GM19397 (cell line): Measurements from ENCODE around the gene OR12D1.

Experiments used
- ATAC-seq: cut with Tn5 transposase; IDR thresholded peaks from one replicate; pipeline ENCODE4 v1.9.1; 2021; ENCODE audit warnings: mild to moderate bottlenecking, moderate library complexity; ENCODE audit not compliant: unreplicated experiment

Gene OR12D1

DNA sequence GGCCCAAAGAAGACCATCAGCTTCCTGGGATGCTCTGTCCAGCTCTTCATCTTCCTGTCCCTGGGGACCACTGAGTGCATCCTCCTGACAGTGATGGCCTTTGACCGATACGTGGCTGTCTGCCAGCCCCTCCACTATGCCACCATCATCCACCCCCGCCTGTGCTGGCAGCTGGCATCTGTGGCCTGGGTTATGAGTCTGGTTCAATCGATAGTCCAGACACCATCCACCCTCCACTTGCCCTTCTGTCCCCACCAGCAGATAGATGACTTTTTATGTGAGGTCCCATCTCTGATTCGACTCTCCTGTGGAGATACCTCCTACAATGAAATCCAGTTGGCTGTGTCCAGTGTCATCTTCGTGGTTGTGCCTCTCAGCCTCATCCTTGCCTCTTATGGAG, 47.3 kb downstream of the OR12D1 start:
- no peak for ATAC-seq

DNA sequence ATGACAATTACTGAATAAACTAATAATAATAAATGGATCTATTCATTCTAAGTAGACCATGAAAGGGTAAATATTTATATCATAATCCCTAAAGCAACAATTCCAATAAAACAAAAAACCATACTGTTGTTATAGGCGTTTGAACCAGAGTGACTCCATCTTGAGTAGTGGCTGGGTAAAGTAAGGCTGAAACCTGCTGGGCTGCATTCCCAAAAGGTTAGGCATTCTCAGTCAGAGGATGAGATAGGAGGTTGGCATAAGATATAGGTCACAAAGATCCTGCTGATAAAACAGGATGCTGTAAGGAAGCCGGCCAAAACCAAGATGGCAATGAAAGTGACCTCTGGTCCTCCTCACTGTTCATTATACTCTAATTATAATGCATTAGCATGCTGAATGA, 50.6 kb downstream of the OR12D1 start:
- no peak for ATAC-seq

DNA sequence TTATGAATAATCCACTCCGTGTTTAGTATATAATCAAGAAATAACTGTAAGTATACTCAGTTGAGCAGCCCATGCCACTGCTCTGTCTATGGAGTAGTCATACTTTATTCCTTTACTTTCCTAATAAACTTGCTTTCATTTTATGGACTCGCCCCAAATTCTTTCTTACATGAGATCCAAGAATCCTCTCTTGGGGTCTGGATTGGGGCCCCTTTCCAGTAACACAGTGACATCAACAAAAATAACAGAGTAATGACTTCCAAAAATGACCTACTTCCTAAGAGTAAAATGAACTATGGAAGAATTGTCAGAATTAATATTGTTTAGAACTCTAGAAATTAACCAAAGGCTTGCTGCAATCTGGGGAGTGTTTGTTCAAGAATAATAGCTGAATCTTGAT, 51.1 kb downstream of the OR12D1 start:
- no peak for ATAC-seq

DNA sequence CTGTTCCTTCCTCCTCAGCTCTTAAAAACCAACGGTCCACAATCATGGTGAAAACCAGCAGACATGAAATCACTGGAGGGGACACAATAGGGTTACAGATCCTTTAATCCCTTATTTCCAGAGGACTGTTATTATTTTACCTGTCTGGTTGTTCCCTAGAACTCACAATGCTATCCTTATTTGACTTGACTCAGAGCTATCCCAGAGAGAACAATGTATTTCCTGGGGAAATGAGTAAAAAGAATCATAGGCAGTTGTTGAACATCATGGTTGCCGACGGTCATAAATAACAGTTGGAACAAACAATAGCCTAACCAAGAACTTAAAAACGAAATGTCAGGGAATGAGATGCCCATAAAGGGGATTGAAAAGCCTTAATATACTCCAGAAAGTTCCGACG, 51.5 kb downstream of the OR12D1 start:
- no peak for ATAC-seq
